GM12878 (cell line): ENCODE results near the gene NET1. TPM values are rescaled to one million over a fixed set of nuclear protein-coding genes. Genes with fewer than 3 reads are reported as not detected.

Source experiments
- ATAC-seq: fragments of 200-7000 bp; cut with Tn5 transposase; 3 replicates; pipeline ENCODE4 v1.9.1; 2020; ENCODE audit warnings: mild to moderate bottlenecking, moderate library complexity
- BruUV-seq: library from RNA; stranded (reverse); fragments of 400-500 nt; replicated peaks from 2 replicates; lab custom pipeline; 2021; lab: Mats Ljungman, UMichigan
- CTCF ChIA-PET: fragments of 300-600 bp; sonication (Branson Sonifier 250); formaldehyde crosslinking; extraction: SDS; loops from one replicate; lab custom pipeline; 2021; ENCODE audit warnings: inconsistent platforms; lab: Yijun Ruan, JAX
- POLR2A ChIA-PET: fragments of 350-600 bp; formaldehyde crosslinking; extraction: SDS; loops from one replicate; lab custom pipeline; 2021; ENCODE audit warnings: inconsistent platforms; lab: Charles Lee
- RAD21 ChIA-PET: fragments of 300-600 bp; sonication (Branson Sonifier 250); formaldehyde crosslinking; loops from one replicate; lab custom pipeline; 2023; ENCODE audit warnings: antibody characterized with exemption; ENCODE audit not compliant: unreplicated experiment; lab: Charles Lee
- SMC1A ChIA-PET: fragments of 300-600 bp; sonication (Branson Sonifier 250); formaldehyde crosslinking; loops from one replicate; lab custom pipeline; 2023; ENCODE audit not compliant: unreplicated experiment, uncharacterized antibody; lab: Charles Lee
- DNase-seq: peaks from one replicate; pipeline ENCODE4 v3.0.0-alpha.2; 2011; ENCODE audit warnings: low read depth, low spot score
- FAIRE-seq: peaks from 3 replicates; lab custom pipeline; 2011; peaks lifted over from hg19 to GRCh38; lab: Jason Lieb, UNC
- H2AFZ ChIP-seq: 2 replicates; pipeline ENCODE4 v1.6.0; 2011; ENCODE audit warnings: low read depth, low read length, control low read depth; ENCODE audit not compliant: control insufficient read depth
- H3K27ac ChIP-seq: 2 replicates; pipeline ENCODE4 v1.5.1; 2011; ENCODE audit warnings: control low read depth; ENCODE audit not compliant: control insufficient read depth, insufficient read depth
- H3K27me3 ChIP-seq, 2 experiments: replicated peaks in 1 of 2; 2 replicates each; pipeline versions ENCODE4 v1.6.0 to v1.6.1; 2011; ENCODE audit warnings: low read length in 1 of 2; ENCODE audit not compliant: control insufficient read depth in 2 of 2, insufficient read depth in 2 of 2
- H3K36me3 ChIP-seq, 2 experiments: 2 replicates each; pipeline ENCODE4 v1.5.1; 2011; ENCODE audit warnings: low read length in 1 of 2; ENCODE audit not compliant: control insufficient read depth in 2 of 2, insufficient read depth in 2 of 2
- H3K4me1 ChIP-seq: 2 replicates; pipeline ENCODE4 v1.6.1; 2011; ENCODE audit warnings: mild to moderate bottlenecking, low read length, moderate library complexity, mixed read lengths; ENCODE audit not compliant: control insufficient read depth, insufficient read depth
- H3K4me2 ChIP-seq: 2 replicates; pipeline ENCODE4 v1.6.0; 2011; ENCODE audit warnings: control low read depth; ENCODE audit not compliant: control insufficient read depth, insufficient read depth
- H3K4me3 ChIP-seq: fragments of 200-600 bp; sonication (generic); 2 replicates; pipeline ENCODE4 v1.5.1; 2016
- H3K79me2 ChIP-seq: 2 replicates; pipeline ENCODE4 v1.6.0; 2011; ENCODE audit warnings: low read length; ENCODE audit not compliant: control insufficient read depth, insufficient read depth
- H3K9ac ChIP-seq: 2 replicates; pipeline ENCODE4 v1.8.0; 2011; ENCODE audit warnings: low read length, control low read depth, mixed read lengths; ENCODE audit not compliant: control insufficient read depth, insufficient read depth
- H3K9me3 ChIP-seq: replicated peaks from 3 replicates; pipeline ENCODE4 v1.5.1; 2011; ENCODE audit warnings: mild to moderate bottlenecking, low read length; ENCODE audit not compliant: control insufficient read depth, insufficient read depth
- H4K20me1 ChIP-seq: 2 replicates; pipeline ENCODE4 v1.6.0; 2011; ENCODE audit not compliant: control insufficient read depth, insufficient read depth
- ETV6 ChIP-seq, 2 experiments: fragments of 450-650 bp in 1 of 2; IDR thresholded peaks in 1 of 2; conservative IDR thresholded peaks in 1 of 2; 2 replicates each; pipeline ENCODE4 v1.6.1; 2014; ENCODE audit warnings: antibody characterized with exemption in 1 of 2, borderline replicate concordance in 1 of 2, low read depth in 1 of 2, mild to moderate bottlenecking in 1 of 2, moderate library complexity in 1 of 2
- LARP7 ChIP-seq: fragments of 450-650 bp; IDR thresholded peaks from 2 replicates; pipeline ENCODE4 v1.6.1; 2017; ENCODE audit warnings: mild to moderate bottlenecking
- MTA2 ChIP-seq: fragments of 450-650 bp; IDR thresholded peaks from 2 replicates; pipeline ENCODE4 v1.6.1; 2016; ENCODE audit warnings: low read depth, mild to moderate bottlenecking, moderate library complexity
- PML ChIP-seq: IDR thresholded peaks from 2 replicates; pipeline ENCODE4 v1.6.1; 2012; ENCODE audit warnings: low read length, inconsistent platforms
- RFX5 ChIP-seq: IDR thresholded peaks from 2 replicates; pipeline ENCODE4 v1.6.1; 2011; ENCODE audit warnings: low read depth, low read length, improper control_type of control experiment
- SMAD5 ChIP-seq: IDR thresholded peaks from 2 replicates; pipeline ENCODE4 v1.6.1; 2016; ENCODE audit warnings: antibody characterized with exemption, low read depth
- WGBS: methylation state at CpG from one replicate; pipeline ENCODE4 v1.1.6; 2016; ENCODE audit warnings: low lambda C conversion rate; ENCODE audit not compliant: insufficient replicate concordance, insufficient coverage; ENCODE audit errors: missing lambda C conversion rate; 5-methylcytosine and 5-hydroxymethylcytosine counted together
- in situ Hi-C: fragments of 300-500 bp; cut with MboI; formaldehyde crosslinking; loops from 9 replicates; pipeline ENCODE4 v1.14.3; 2018; ENCODE audit warnings: mixed read lengths
- intact Hi-C: fragments of 100-400 bp; cut with micrococcal nuclease; formaldehyde crosslinking; loops from one replicate; pipeline ENCODE4 v1.14.2; 2022; ENCODE audit not compliant: unreplicated experiment
- polyA plus RNA-seq, 11 experiments: library from polyadenylated mRNA; depleted of rRNA in 4 of 11; unstranded in 6 of 11; stranded (reverse) in 5 of 11; fragments of >200 nt; fragmentation: Nextera tagmentation in 4 of 11; fragmentation: Illumina TruSeq in 1 of 11; extraction: Ambion mirVana in 4 of 11; extraction: Trizol in 1 of 11; gene quantifications; 1 replicate in 1 of 11; 2 replicates in 10 of 11; pipeline versions ENCODE4 v1.2.1 to v1.2.3, GENCODE V29; 2011 to 2016; ENCODE audit warnings: inconsistent platforms in 2 of 11, missing spikeins in 2 of 11, low read depth in 1 of 11
- total RNA-seq, 4 experiments: library from RNA; depleted of rRNA in 3 of 4; stranded (reverse); fragments of >200 nt in 3 of 4; fragmentation: Illumina TruSeq in 1 of 4; extraction: Trizol in 1 of 4; gene quantifications; 2 replicates each; pipeline versions ENCODE4 v1.2.1 to v1.2.3, GENCODE V29; 2013 to 2021
- TF ChIP-seq, protein P1 (sequence below): fragments of 450-650 bp; IDR thresholded peaks from 2 replicates; pipeline ENCODE4 v1.6.1; 2017; ENCODE audit warnings: antibody characterized with exemption, mild to moderate bottlenecking, moderate library complexity
- TF ChIP-seq, protein P2 (sequence below): IDR thresholded peaks from 2 replicates; pipeline ENCODE4 v1.6.1; 2011; ENCODE audit warnings: mild to moderate bottlenecking, low read depth, low read length, moderate library complexity; ENCODE audit not compliant: insufficient replicate concordance

NET1 gene
- total and polyA plus RNA-seq, 10 of the 15 experiments (the other 5 are each of a cell fraction or from before 2014, with no cell fraction given): 6.5 to 22.7 (median 18.4) TPM

DNA sequence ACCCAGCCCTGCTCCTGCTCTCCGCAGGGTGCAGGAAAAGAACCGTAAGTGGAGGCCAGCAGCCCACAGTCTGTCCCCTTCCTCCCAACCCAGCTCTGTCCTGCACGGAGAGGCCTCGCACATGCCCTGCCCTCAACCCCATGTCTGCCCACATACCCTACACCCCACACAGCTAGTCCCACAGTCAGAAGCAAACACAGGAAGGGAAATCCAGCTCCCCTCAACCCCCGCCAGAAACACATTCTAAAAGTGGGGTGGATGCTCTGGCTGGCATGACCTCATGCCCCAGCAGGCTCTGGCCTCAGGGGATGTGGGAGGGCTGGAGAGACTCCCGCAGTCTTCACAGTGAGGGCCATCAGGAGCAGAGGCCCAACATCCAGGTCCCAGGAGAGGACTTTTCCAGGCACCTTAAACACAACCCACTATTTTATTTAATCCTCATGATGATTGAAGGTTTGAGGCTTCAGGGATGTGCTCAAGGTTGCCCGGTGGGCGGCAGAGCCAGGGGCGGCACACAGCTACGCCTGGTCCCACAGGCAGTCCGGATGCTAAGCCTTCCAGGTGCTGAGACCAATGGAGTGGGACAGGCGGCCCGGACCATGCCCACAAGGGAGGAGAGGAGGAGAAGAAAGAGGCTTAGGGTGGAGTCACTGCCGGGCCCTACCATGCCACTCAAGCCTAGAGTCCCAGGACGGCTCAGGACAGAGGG lies 57.1 kb downstream of the NET1 start:
- DNase-seq (no peak), ATAC-seq (no peak)
- H3K27ac ChIP-seq: no peak overlapping the region
- H3K4me3 ChIP-seq: no peak overlapping the region
- no TSS peak for BruUV-seq
- H2AFZ ChIP-seq: no peak overlapping the region
- in situ Hi-C loops: no loop called here
- H3K4me2 ChIP-seq: no peak overlapping the region
- H3K79me2 ChIP-seq: no peaks in the 10 kb centered on the region
- no peak overlapping the region for H3K9ac ChIP-seq
- intact Hi-C loops: no loop called here
- H3K9me3 ChIP-seq: peaks cover 3% of the 10 kb centered on the region; the same call in 2 of the 3 replicates
- CTCF ChIA-PET: no interaction called here
- TF ChIP-seq, protein P1, sequence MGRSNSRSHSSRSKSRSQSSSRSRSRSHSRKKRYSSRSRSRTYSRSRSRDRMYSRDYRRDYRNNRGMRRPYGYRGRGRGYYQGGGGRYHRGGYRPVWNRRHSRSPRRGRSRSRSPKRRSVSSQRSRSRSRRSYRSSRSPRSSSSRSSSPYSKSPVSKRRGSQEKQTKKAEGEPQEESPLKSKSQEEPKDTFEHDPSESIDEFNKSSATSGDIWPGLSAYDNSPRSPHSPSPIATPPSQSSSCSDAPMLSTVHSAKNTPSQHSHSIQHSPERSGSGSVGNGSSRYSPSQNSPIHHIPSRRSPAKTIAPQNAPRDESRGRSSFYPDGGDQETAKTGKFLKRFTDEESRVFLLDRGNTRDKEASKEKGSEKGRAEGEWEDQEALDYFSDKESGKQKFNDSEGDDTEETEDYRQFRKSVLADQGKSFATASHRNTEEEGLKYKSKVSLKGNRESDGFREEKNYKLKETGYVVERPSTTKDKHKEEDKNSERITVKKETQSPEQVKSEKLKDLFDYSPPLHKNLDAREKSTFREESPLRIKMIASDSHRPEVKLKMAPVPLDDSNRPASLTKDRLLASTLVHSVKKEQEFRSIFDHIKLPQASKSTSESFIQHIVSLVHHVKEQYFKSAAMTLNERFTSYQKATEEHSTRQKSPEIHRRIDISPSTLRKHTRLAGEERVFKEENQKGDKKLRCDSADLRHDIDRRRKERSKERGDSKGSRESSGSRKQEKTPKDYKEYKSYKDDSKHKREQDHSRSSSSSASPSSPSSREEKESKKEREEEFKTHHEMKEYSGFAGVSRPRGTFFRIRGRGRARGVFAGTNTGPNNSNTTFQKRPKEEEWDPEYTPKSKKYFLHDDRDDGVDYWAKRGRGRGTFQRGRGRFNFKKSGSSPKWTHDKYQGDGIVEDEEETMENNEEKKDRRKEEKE: no peak
- no peak for TF ChIP-seq MTA2
- TF ChIP-seq RFX5: no peak
- TF ChIP-seq SMAD5: no peak
- no peak for TF ChIP-seq LARP7
- TF ChIP-seq, protein P2, sequence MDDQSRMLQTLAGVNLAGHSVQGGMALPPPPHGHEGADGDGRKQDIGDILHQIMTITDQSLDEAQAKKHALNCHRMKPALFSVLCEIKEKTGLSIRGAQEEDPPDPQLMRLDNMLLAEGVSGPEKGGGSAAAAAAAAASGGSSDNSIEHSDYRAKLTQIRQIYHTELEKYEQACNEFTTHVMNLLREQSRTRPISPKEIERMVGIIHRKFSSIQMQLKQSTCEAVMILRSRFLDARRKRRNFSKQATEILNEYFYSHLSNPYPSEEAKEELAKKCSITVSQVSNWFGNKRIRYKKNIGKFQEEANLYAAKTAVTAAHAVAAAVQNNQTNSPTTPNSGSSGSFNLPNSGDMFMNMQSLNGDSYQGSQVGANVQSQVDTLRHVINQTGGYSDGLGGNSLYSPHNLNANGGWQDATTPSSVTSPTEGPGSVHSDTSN: no peak
- no peak for TF ChIP-seq PML
- TF ChIP-seq ETV6 (conservative IDR thresholded peaks at IDR 0.05 in 1 of 2, IDR thresholded peaks at IDR 0.05 in 1 of 2; ENCODE audit: borderline replicate concordance in 1 of 2, low read depth in 1 of 2): no peak
- TF ChIP-seq, all 136 proteins: peak for 0
- Histone ChIP-seq H3K4me1 (no peaks in the 10 kb centered on the region), H3K36me3 (no peaks in the 10 kb centered on the region), H3K27me3 (no peaks in the 10 kb centered on the region), H4K20me1 (no peaks in the 10 kb centered on the region)
- WGBS: 64% methylated on average over 11 of the region's 15 CpGs
- POLR2A ChIA-PET: no interaction called here
- SMC1A ChIA-PET: no interaction called here
- no peak for FAIRE-seq
- RAD21 ChIA-PET: no interaction called here
